ENCODE measurements around the gene LGALS12. TPM values are rescaled to one million over a fixed set of nuclear protein-coding genes. Genes with fewer than 3 reads are reported as not detected.
A peak's percentile ranks its signal among the peaks of the same experiment; 100 is the strongest.

The LGALS12 gene
- total RNA-seq, 1 donor from 2014 or later, result 0.49 TPM

- Histone ChIP-seq H3K36me3 (no peaks in the 10 kb centered on the region), H3K9me3 (no peaks in the 10 kb centered on the region), H3K27me3 (no peaks in the 10 kb centered on the region), H3K4me1 (peaks cover 10% of the 10 kb centered on the region), H3K4me3 (no peak overlapping the region), H3K27ac (peak overlapping the region; percentile 86)
- intact Hi-C loops (cut with DNase I), result no loop called here
- TF ChIP-seq, protein P1, sequence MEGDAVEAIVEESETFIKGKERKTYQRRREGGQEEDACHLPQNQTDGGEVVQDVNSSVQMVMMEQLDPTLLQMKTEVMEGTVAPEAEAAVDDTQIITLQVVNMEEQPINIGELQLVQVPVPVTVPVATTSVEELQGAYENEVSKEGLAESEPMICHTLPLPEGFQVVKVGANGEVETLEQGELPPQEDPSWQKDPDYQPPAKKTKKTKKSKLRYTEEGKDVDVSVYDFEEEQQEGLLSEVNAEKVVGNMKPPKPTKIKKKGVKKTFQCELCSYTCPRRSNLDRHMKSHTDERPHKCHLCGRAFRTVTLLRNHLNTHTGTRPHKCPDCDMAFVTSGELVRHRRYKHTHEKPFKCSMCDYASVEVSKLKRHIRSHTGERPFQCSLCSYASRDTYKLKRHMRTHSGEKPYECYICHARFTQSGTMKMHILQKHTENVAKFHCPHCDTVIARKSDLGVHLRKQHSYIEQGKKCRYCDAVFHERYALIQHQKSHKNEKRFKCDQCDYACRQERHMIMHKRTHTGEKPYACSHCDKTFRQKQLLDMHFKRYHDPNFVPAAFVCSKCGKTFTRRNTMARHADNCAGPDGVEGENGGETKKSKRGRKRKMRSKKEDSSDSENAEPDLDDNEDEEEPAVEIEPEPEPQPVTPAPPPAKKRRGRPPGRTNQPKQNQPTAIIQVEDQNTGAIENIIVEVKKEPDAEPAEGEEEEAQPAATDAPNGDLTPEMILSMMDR (IDR thresholded peaks at IDR 0.05), result no peak
- peak; percentile 87 for DNase-seq
- peak; percentile 88 for ATAC-seq
Measured at GRCh38 chr11:63560506-63561180, 54.8 kb downstream of the LGALS12 start.

DNA sequence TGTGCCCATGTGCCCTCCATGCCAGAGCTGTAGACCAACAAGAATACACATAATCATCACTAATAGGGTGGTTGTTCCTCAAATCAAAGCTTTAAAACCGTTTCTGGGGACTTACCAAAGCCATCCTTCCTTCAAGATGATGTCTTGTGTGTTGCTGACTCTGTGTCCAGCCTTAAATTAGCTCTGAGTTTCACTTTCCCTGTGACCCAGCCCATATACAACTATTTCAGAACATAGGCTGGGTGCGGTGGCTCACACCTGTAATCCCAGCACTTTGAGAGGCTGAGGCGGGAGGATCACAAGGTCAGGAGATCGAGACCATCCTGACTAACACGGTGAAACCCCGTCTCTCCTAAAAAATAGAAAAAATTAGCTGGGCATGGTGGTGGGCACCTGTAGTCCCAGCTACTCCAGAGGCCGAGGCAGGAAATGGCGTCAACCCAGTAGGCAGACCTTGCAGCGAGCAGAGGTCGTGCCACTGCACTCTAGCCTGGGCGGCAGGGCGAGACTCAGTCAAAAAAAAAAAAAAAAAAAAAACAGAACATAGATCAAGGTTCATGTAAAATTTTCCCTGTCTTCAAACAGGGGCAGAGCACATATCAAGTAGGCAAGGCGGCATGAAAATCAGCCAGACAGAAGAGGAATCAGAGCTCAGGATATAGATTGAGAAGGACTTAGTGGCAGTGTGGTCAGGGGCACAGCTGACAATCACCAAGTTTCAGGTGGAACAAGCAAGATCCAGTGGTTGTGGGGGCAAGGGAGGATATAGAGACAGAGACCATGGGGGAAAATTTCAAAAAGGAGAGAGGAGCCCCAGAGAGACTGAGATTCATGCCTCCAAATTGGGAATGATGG, 57.5 kb downstream of the LGALS12 start, which contains the start of gene PLAAT2:
PLAAT2 (minus strand) TSS at position 179 of the 855 bp plus-strand sequence; CDS start at position 124, 55 bp downstream.
- Histone ChIP-seq H3K4me1 (peaks cover 25% of the 10 kb centered on the region), H3K27ac (peak within 1 kb of the TSS; percentile 58)
- TF ChIP-seq, protein P1 (IDR thresholded peaks at IDR 0.05), result no peak

DNA sequence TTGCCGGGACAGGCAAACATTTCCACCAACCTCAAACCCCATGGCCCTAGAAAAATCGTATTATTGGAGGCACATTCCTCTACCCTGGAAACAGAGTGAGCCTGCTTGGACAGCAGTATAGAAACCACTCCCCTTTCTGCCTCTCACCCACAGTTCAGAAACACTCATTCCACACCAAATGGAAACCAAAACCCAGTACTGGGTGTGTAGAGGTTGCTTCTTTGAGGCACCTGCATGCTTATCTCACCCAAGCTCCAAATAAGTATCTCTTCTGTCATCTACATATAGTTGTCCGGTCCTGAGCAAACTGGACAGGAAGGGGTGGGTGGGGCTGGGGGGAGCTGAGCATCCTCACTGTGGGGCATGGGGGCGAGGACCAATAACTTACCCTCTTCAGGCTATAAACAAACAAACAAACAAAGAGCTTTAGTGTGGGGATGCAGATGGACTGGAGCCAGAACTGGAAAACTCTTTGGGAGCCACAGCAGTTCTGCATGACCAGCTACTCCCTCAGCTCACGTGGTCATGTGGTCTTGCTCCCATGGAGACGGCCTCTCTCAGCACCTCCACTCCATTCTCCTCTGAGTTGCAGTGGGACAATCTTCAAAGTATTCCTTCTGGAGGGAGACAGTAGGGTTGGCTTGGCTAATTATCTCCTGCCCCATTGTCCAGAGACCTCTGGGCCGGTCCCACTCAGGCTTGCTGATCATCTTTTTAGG, 58.3 kb downstream of the LGALS12 start:
- DNase-seq (no peak), ATAC-seq (no peak)
- intact Hi-C loops (cut with DNase I), result no loop called here

More for the DNA sequence above, 57.5 kb downstream of the LGALS12 start, which contains the start of gene PLAAT2:
- intact Hi-C loops (cut with DNase I), result no loop called here
- Histone ChIP-seq H3K27me3 (no peaks in the 10 kb centered on the region), H3K9me3 (no peaks in the 10 kb centered on the region), H3K4me3 (no peak within 1 kb of the TSS), H3K36me3 (no peaks in the 10 kb centered on the region)
- DNase-seq (no peak), ATAC-seq (no peak)

GRCh38 chr11:63564784-63565350, 59.0 kb downstream of the LGALS12 start:
- Histone ChIP-seq H3K4me3 (no peak overlapping the region), H3K9me3 (no peaks in the 10 kb centered on the region), H3K36me3 (no peaks in the 10 kb centered on the region), H3K27ac (peak overlapping the region; percentile 58), H3K4me1 (peaks cover 19% of the 10 kb centered on the region), H3K27me3 (no peaks in the 10 kb centered on the region)
- DNase-seq, result no peak
- TF ChIP-seq, protein P1 (IDR thresholded peaks at IDR 0.05), result no peak
- peak; percentile 60 for ATAC-seq
- intact Hi-C loops (cut with DNase I), result no loop called here

More for the DNA sequence above, 58.3 kb downstream of the LGALS12 start:
- Histone ChIP-seq H3K9me3 (no peaks in the 10 kb centered on the region), H3K27ac (peak overlapping the region; percentile 58), H3K36me3 (no peaks in the 10 kb centered on the region), H3K4me1 (peaks cover 25% of the 10 kb centered on the region), H3K27me3 (no peaks in the 10 kb centered on the region), H3K4me3 (no peak overlapping the region)
- TF ChIP-seq, protein P1 (IDR thresholded peaks at IDR 0.05), result no peak

Other genes starting within 250 kb of the LGALS12 start
- not detected for gene SLC22A9, start 136.3 kb upstream of the LGALS12 start, total RNA-seq
- gene PLAAT5, start 14.9 kb upstream of the LGALS12 start, total RNA-seq, result 3.6 TPM
- 185 TPM for gene PLAAT4, start 30.7 kb downstream of the LGALS12 start, total RNA-seq
- 4.2 TPM for gene PLAAT2, start 57.3 kb downstream of the LGALS12 start, total RNA-seq
- 70.3 TPM for gene PLAAT3, start 108.3 kb downstream of the LGALS12 start, total RNA-seq
- 78.6 TPM for gene ATL3, start 165.3 kb downstream of the LGALS12 start, total RNA-seq
- 116 TPM for gene RTN3, start 175.4 kb downstream of the LGALS12 start, total RNA-seq

All from upper lobe of right lung (tissue), 1 donor.